Medulla oblongata (tissue), 1 donor: ENCODE measurements around the gene EDEM2.
"Not testable (repeated sequence)": the region's sequence is repeated elsewhere in the genome, so short reads cannot be mapped to it uniquely, and the experiment has no call there.

Experiments
- DNase-seq: peaks from one replicate; pipeline ENCODE4 v3.0.0-alpha.2; 2015; ENCODE audit errors: extremely low spot score

Gene EDEM2

DNA sequence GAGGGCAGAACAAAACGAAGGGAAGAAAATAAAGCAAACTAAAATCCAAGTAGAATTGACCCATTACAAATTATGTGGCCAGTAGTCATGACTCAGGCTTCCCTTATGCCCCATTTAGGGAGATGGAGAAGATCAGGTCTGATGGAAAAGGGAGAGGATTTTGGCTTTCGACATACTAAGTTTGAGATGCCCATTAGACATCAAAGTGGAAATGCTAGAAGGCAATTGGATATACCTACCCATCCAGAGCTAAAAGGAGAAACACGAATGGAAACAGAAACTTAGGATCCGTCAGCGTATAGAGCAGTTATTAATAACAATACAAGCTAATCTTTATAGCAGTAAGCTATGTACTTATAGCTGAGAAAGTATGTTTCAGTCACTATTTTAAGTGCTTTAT lies 59.3 kb downstream of the EDEM2 start:
- no peak for DNase-seq

GRCh38 chr20:35087355-35087754 lies 59.8 kb downstream of the EDEM2 start:
- no peak for DNase-seq

DNA sequence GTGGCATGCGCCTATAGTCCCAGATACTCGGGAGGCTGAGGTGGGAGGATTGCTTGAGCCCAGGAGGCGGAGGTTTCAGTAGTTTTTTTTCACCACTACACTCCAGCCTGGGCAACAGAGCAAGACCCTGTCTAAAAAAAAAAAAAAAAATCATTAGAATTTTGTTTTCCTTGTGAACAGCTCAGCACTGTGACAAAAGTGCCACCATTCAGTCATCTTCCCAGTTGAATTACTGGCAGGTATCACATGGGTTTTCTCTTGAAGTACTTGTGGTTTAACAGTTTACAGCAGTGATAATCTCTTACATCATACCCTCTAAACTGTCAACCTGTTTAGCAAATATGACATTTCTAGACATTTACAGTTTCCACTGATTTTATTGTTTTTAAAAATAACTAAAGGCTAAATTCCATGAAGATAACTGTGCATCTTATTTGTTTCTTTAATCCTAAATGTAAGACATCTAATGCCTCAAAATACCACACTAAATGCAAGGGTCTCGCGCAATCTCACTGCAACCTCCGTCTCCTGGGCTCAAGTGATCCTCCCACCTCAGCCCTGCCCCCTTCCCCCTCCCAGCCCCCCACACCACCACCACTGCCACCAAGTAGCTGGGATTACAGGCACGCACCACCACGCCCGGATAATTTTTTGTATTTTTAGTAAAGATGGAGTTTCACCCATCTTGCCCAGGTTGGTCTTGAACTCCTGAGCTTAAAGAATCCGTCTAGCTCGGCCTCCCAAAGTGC lies 61.5 kb downstream of the EDEM2 start:
- DNase-seq, result no peak

DNA sequence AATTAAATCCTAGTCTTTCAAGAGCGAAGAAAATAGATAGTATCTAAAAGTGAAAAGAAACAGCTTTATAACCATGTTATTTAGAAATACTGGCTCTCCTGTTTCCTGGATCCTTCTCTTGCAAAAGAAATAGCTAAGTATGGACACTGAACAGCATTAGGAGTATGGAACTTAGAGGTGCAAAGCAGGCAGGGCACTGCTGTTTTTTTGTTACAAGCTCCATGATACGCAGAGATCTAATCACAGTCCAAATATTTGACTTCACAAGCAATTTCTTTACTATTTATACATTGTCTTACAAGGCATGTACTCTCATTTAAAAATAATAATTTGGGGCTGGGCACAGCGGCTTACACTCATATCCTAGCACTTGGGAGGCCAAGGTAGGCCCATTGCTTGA lies 62.1 kb downstream of the EDEM2 start:
- no peak for DNase-seq

- DNase-seq, result not testable (repeated sequence)
These were observed 66.8 kb downstream of the EDEM2 start for GRCh38 chr20:35080348-35080642.

GRCh38 chr20:35079472-35080347 lies 67.4 kb downstream of the EDEM2 start:
- DNase-seq, result no peak

DNA sequence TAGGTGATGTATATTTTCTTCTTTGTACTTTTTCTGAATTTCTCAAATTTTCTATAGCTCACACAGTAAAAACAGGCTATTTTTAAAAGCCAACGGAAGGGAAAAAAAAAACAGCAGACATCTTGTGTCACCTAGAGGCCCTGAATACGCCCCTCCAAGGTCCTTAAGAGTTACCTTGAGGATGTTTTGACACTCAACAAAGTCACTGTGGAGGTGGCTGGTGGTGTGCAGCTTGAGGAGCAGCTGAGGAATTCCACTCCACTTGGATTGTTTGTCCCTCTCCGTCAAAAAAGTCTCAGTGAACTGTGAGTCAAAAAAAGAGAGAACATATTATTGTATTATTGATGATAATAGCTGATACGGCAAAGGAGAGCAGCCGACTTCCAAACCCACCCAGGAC lies 69.3 kb downstream of the EDEM2 start:
- DNase-seq, result no peak

DNA sequence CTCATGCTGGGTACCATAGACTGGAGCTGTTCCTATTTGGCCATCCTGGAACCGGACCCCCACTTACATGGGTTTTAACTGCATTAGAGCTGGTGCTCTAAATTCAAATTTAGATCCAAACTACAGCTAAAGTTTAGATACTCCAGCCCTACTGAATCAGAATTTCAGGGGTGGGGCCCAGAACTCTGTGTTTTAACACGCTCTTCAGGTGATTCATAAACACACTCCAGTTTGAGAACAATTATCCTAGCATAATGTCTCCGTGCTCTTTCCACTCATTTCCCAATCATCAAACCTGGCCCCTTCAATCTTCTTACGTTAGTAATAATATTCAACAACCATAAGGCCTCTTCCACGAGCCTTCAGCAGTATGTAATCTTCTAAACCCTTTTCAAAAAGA lies 69.8 kb downstream of the EDEM2 start:
- DNase-seq, result no peak

DNA sequence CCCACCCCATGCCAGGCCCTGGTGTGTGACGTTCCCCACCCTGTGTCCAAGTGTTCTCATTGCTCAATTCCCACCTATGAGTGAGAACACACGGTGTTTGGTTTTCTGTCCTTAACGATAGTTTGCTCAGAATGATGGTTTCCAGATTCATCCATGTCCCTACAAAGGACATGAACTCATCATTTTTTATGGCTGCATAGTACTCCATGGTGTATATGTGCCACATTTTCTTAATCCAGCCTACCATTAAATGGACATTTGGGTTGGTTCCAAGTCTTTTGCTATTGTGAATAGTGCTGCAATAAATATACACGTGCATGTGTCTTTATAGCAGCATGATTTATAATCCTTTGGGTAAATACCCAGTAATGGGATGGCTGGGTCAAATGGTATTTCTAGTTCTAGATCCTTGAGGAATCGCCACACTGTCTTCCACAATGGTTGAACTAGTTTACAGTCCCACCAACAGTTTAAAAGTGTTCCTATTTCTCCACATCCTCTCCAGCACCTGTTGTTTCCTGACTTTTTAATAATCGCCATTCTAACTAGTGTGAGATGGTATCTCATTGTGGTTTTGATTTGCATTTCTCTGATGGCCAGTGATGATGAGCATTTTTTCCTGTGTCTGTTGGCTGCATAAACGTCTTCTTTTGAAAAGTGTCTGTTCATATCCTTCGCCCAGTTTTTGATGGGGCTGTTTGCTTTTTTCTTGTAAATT lies 75.5 kb downstream of the EDEM2 start:
- not testable (repeated sequence) for DNase-seq

DNA sequence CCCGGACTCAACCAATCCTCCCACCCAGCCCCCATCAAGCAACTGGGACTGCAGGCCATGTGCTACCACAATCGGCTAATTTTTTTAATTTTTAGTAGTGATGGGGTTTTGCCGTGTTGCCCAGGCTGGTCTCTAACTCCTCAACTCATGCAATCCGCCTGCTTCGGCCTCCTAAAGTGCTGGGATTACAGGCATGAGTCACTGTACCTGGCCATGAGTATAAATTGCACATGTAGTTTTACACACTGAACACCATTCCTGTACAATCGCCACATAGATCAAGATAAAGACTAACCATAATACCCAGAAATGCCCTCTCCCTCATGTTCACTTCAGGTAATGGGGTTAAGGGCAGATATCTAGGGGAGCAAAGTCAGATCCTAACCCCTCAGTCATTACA lies 80.9 kb downstream of the EDEM2 start:
- DNase-seq, result no peak
